MM.1S (cell line): ENCODE data around the gene ARSI.

Source experiments
- EZH2 ChIP-seq: fragments of 300-600 bp; sonication (generic); optimal IDR thresholded peaks from 2 replicates; pipeline ENCODE3; 2017; ENCODE audit warnings: low read depth, mild to moderate bottlenecking, antibody characterized with exemption, low read length, mixed read lengths
- TF ChIP-seq, protein P1 (sequence below): fragments of 300-600 bp; sonication (generic); IDR thresholded peaks from 2 replicates; pipeline ENCODE4 v1.5.1; 2016; ENCODE audit warnings: antibody characterized with exemption, low read length, mixed read lengths

DNA sequence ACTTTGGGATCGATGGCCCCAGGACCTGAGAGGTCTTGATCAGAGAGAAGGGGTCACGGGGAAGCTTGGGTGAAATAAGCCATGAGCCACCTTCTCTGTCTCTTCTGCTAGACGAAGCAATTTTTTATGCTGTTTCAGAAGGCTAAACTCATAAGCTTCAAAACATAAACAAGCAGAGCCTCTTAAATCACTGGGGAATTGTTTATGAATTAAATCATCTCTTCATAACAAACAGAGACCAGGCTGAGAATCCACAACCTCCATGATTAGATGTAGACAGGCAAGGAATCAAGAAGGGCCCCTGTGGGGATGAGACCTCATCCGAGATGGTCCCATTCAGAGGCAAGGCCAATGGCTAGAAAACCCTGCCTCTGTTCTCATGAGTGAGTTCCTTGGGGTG is 33.1 kb upstream of the ARSI start:
- TF ChIP-seq, protein P1, sequence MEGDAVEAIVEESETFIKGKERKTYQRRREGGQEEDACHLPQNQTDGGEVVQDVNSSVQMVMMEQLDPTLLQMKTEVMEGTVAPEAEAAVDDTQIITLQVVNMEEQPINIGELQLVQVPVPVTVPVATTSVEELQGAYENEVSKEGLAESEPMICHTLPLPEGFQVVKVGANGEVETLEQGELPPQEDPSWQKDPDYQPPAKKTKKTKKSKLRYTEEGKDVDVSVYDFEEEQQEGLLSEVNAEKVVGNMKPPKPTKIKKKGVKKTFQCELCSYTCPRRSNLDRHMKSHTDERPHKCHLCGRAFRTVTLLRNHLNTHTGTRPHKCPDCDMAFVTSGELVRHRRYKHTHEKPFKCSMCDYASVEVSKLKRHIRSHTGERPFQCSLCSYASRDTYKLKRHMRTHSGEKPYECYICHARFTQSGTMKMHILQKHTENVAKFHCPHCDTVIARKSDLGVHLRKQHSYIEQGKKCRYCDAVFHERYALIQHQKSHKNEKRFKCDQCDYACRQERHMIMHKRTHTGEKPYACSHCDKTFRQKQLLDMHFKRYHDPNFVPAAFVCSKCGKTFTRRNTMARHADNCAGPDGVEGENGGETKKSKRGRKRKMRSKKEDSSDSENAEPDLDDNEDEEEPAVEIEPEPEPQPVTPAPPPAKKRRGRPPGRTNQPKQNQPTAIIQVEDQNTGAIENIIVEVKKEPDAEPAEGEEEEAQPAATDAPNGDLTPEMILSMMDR, result no peak
- TF ChIP-seq EZH2, result no peak
